Suprapubic skin (tissue), 4 donors: ENCODE results near the gene PDE6D. TPM values are rescaled to one million over a fixed set of nuclear protein-coding genes. Genes with fewer than 3 reads are reported as not detected.
A peak's percentile ranks its signal among the peaks of the same experiment; 100 is the strongest.
"Not testable (repeated sequence)": the region's sequence is repeated elsewhere in the genome, so short reads cannot be mapped to it uniquely, and the experiment has no call there.

ENCODE experiments used
- DNase-seq, 2 donors: peaks; one replicate each; pipeline ENCODE4 v3.0.0-alpha.2; 2019; ENCODE audit warnings: low spot score in 2 of 2
- H3K27ac ChIP-seq: fragments of 200-600 bp; sonication (generic); one replicate; pipeline ENCODE4 v1.5.1; 2019
- H3K27me3 ChIP-seq: fragments of 200-600 bp; sonication (generic); one replicate; pipeline ENCODE4 v1.5.1; 2019
- H3K36me3 ChIP-seq: fragments of 200-600 bp; sonication (generic); one replicate; pipeline ENCODE4 v1.5.1; 2019
- H3K4me1 ChIP-seq: fragments of 200-600 bp; sonication (generic); one replicate; pipeline ENCODE4 v1.5.1; 2019
- H3K4me3 ChIP-seq: fragments of 200-600 bp; sonication (generic); one replicate; pipeline ENCODE4 v1.5.1; 2019; ENCODE audit warnings: mild to moderate bottlenecking
- H3K9me3 ChIP-seq: fragments of 200-600 bp; sonication (generic); one replicate; pipeline ENCODE4 v1.5.1; 2019
- EP300 ChIP-seq: sonication (generic); formaldehyde crosslinking; IDR thresholded peaks from one replicate; pipeline ENCODE4 v1.6.1; 2017; ENCODE audit warnings: antibody characterized with exemption
- POLR2A ChIP-seq, 2 donors: fragments of 450-650 bp; IDR thresholded peaks; one replicate each; pipeline ENCODE4 v1.6.1; 2017; ENCODE audit warnings: antibody characterized with exemption in 2 of 2, mild to moderate bottlenecking in 2 of 2, moderate library complexity in 2 of 2
- POLR2AphosphoS5 ChIP-seq, 3 donors: sonication (generic); formaldehyde crosslinking; IDR thresholded peaks; one replicate each; pipeline ENCODE4 v1.6.1; 2017; ENCODE audit warnings: antibody characterized with exemption in 3 of 3
- WGBS: methylation state at CpG from one replicate; pipeline ENCODE4 v1.1.5; 2018; 5-methylcytosine and 5-hydroxymethylcytosine counted together
- total RNA-seq, 4 donors: library from RNA; depleted of rRNA; stranded (reverse); fragments of >200 nt; gene quantifications; one replicate each; pipeline ENCODE4 v1.1.0, GENCODE V29; 2016
- TF ChIP-seq, protein P1 (sequence below), 2 donors: fragments of 200-600 bp in 1 of 2; fragments of 450-650 bp in 1 of 2; sonication (generic) in 1 of 2; IDR thresholded peaks; one replicate each; pipeline ENCODE4 v1.5.1; 2016 to 2019; ENCODE audit warnings: antibody characterized with exemption in 2 of 2, mild to moderate bottlenecking in 1 of 2, moderate library complexity in 1 of 2

Gene PDE6D
- total RNA-seq, 4 donors from 2014 or later: 14.6 to 23.7 (median 22.2) TPM

DNA sequence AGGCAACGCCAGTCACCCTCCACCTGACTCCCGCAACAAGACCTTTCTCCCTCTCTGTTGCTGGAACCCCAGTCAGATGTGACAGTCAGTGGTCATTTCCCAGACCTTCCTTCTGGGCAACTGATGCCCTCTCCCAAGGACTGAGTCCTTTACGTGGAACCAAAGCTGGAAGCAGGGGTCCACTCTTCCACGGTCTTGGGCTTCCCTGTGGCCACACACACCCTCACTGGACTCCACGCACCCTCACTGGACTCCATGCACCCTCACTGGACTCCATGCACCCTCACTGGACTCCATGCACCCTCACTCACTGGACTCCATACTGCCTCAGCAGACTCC, 65.6 kb downstream of the PDE6D start:
- TF ChIP-seq POLR2A (IDR thresholded peaks at IDR 0.05) (no peak), POLR2AphosphoS5 (IDR thresholded peaks at IDR 0.05) (no peak), EP300 (no peak)
- TF ChIP-seq, protein P1, sequence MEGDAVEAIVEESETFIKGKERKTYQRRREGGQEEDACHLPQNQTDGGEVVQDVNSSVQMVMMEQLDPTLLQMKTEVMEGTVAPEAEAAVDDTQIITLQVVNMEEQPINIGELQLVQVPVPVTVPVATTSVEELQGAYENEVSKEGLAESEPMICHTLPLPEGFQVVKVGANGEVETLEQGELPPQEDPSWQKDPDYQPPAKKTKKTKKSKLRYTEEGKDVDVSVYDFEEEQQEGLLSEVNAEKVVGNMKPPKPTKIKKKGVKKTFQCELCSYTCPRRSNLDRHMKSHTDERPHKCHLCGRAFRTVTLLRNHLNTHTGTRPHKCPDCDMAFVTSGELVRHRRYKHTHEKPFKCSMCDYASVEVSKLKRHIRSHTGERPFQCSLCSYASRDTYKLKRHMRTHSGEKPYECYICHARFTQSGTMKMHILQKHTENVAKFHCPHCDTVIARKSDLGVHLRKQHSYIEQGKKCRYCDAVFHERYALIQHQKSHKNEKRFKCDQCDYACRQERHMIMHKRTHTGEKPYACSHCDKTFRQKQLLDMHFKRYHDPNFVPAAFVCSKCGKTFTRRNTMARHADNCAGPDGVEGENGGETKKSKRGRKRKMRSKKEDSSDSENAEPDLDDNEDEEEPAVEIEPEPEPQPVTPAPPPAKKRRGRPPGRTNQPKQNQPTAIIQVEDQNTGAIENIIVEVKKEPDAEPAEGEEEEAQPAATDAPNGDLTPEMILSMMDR (IDR thresholded peaks at IDR 0.05): peak in 1 of 2 donors; percentile 3
- Histone ChIP-seq H3K4me3 (no peak overlapping the region), H3K27me3 (no peaks in the 10 kb centered on the region), H3K36me3 (peaks cover 18% of the 10 kb centered on the region), H3K4me1 (peaks cover 39% of the 10 kb centered on the region), H3K27ac (no peak overlapping the region), H3K9me3 (no peaks in the 10 kb centered on the region)
- no peak for DNase-seq
- 44% methylated on average over 5 of the region's 5 CpGs for WGBS

GRCh38 chr2:231714639-231715498, 66.2 kb downstream of the PDE6D start:
- DNase-seq: peak in 1 of 2 donors; percentile 90
- WGBS: 40% methylated on average over 10 of the region's 17 CpGs

GRCh38 chr2:231713730-231714638, 67.1 kb downstream of the PDE6D start:
- H3K4me3 ChIP-seq: no peak overlapping the region
- WGBS: 17% methylated on average over 11 of the region's 15 CpGs
- no peaks in the 10 kb centered on the region for H3K9me3 ChIP-seq
- TF ChIP-seq POLR2A (IDR thresholded peaks at IDR 0.05) (no peak), EP300 (no peak), POLR2AphosphoS5 (IDR thresholded peaks at IDR 0.05) (peak; percentile 40 to 86 (median 60))
- TF ChIP-seq, protein P1 (IDR thresholded peaks at IDR 0.05): peak; percentile 92 to 96
- peak overlapping the region; percentile 73 for H3K27ac ChIP-seq
- DNase-seq: peak; percentile 96 to 97
- peaks cover 18% of the 10 kb centered on the region for H3K36me3 ChIP-seq
- H3K4me1 ChIP-seq: peaks cover 39% of the 10 kb centered on the region
- H3K27me3 ChIP-seq: no peaks in the 10 kb centered on the region

More at GRCh38 chr2:231714639-231715498, 66.2 kb downstream of the PDE6D start:
- Histone ChIP-seq H3K27ac (peak overlapping the region; percentile 73), H3K4me1 (peaks cover 39% of the 10 kb centered on the region), H3K36me3 (peaks cover 18% of the 10 kb centered on the region), H3K27me3 (no peaks in the 10 kb centered on the region), H3K4me3 (no peak overlapping the region), H3K9me3 (no peaks in the 10 kb centered on the region)
- no peak for TF ChIP-seq POLR2A (IDR thresholded peaks at IDR 0.05)
- TF ChIP-seq, protein P1 (IDR thresholded peaks at IDR 0.05): peak; percentile 76 to 90

DNA sequence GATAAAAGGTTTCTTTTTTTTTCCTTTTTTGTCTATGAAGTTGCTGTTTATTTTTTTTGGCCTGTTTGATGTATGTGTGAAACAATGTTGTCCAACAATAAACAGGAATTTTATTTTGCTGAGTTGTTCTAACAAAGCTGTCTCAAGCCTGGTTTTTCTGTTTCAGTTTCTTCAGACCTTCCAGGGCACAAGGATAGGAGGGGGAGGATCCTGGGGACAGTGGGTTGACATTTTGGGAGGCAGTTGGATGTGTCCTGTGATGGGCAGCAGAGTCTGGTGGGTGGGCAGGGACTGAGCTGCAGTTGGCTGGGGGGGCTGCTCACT, 67.7 kb downstream of the PDE6D start:
- H3K9me3 ChIP-seq, H3K4me3 ChIP-seq, DNase-seq, H3K27me3 ChIP-seq: not testable (repeated sequence)
- H3K4me1 ChIP-seq: peaks cover 39% of the 10 kb centered on the region
- H3K27ac ChIP-seq: peak overlapping the region; percentile 73
- H3K36me3 ChIP-seq: peaks cover 18% of the 10 kb centered on the region

DNA sequence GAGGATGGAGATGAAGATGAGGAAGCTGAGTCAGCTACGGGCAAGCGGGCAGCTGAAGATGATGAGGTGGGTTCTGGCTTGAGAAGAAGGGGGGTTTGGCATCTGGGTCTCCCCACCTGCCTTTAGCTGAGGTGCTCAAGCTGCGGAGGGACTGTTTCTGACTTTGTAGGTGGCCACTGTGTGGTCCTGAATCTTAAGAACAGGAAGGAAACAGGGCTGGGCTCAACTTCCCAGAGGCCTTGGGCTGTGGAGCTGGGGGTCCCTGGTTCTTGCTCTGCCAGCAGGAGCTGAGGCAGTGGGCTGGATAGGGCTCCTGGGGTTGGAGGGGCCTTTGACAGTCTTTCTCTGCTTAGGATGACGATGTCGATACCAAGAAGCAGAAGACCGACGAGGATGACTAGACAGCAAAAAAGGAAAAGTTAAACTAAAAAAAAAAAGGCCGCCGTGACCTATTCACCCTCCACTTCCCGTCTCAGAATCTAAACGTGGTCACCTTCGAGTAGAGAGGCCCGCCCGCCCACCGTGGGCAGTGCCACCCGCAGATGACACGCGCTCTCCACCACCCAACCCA, 68.5 kb downstream of the PDE6D start:
- not testable (repeated sequence) for DNase-seq, H3K9me3 ChIP-seq, H3K27me3 ChIP-seq
- Histone ChIP-seq H3K36me3 (peaks cover 18% of the 10 kb centered on the region), H3K4me1 (peaks cover 42% of the 10 kb centered on the region), H3K27ac (peak overlapping the region; percentile 98), H3K4me3 (peak overlapping the region; percentile 98)
- 29% methylated on average over 18 of the region's 18 CpGs for WGBS
